Measurements from ENCODE around the gene SLC6A12. TPM values are rescaled to one million over a fixed set of nuclear protein-coding genes. Genes with fewer than 3 reads are reported as not detected.

SLC6A12 gene
- total RNA-seq, 1 experiment from 2014 or later: 0.17 TPM

- Histone ChIP-seq H3K27me3 (ENCODE audit: insufficient read depth, low read length) (no peaks in the 10 kb centered on the region), H3K23ac (ENCODE audit: insufficient read length, low read depth, low read length) (no peak overlapping the region), H3K4ac (ENCODE audit: low read depth, low read length) (no peak overlapping the region), H3K18ac (ENCODE audit: insufficient read length, low read depth, low read length) (no peak overlapping the region), H2AFZ (ENCODE audit: low read length) (no peak overlapping the region), H2AK5ac (ENCODE audit: insufficient read length, low read length) (no peak overlapping the region), H3K79me2 (ENCODE audit: insufficient read depth, low read length) (no peaks in the 10 kb centered on the region), H2BK5ac (ENCODE audit: insufficient read length, low read length) (no peak overlapping the region), H4K8ac (replicated peaks; ENCODE audit: insufficient read length, low read depth, low read length) (no peak overlapping the region), H4K91ac (ENCODE audit: insufficient read length, low read depth, low read length) (no peak overlapping the region), H3K4me2 (ENCODE audit: insufficient read depth, insufficient read length, low read length) (no peak overlapping the region), H3K27ac (ENCODE audit: insufficient read length, low read depth, low read length) (no peak overlapping the region), H2BK20ac (ENCODE audit: low read depth, low read length, poor library complexity, severe bottlenecking) (no peak overlapping the region), H3K56ac (ENCODE audit: insufficient read length, low read depth, low read length) (no peak overlapping the region), H2BK12ac (ENCODE audit: insufficient read length, low read depth, low read length) (no peak overlapping the region), H3K79me1 (ENCODE audit: insufficient read depth, low read depth, low read length, poor library complexity, severe bottlenecking) (no peaks in the 10 kb centered on the region), H2BK15ac (ENCODE audit: low read depth, low read length) (no peak overlapping the region), H3K23me2 (ENCODE audit: insufficient read length, low read depth, low read length, poor library complexity, severe bottlenecking) (no peaks in the 10 kb centered on the region), H3K9me3 (ENCODE audit: control insufficient read depth, low read depth, low read length) (no peaks in the 10 kb centered on the region), H3K14ac (ENCODE audit: insufficient read depth, low read length) (0 out of 2 replicates have a peak overlapping the region, but pooled peaks have one; percentile 19), H4K5ac (ENCODE audit: insufficient read length, low read depth, low read length) (no peak overlapping the region), H3T11ph (ENCODE audit: low read length) (no peak overlapping the region), H2BK120ac (ENCODE audit: low read depth, low read length, poor library complexity, severe bottlenecking) (no peak overlapping the region), H3K9ac (ENCODE audit: extremely low read depth, insufficient read length, low read length) (no peak overlapping the region), H3K4me1 (ENCODE audit: insufficient read depth, low read length) (peaks cover 3% of the 10 kb centered on the region; the same call in 1 of the 2 replicates), H4K20me1 (ENCODE audit: control insufficient read depth, insufficient read depth, insufficient read length) (no peaks in the 10 kb centered on the region)
- Mint-ChIP-seq H3K36me3 (ENCODE audit: insufficient read depth in 1 of 3, low read depth in 3 of 3) (peaks cover 0 to 2% (median 0%) of the 10 kb centered on the region in 3 experiments; a peak in 2 of 7 replicates), H3K9me3 (no peaks in the 10 kb centered on the region), H3K4me3 (no peak overlapping the region), H3K4me1 (peaks cover 24 to 44% of the 10 kb centered on the region in 2 experiments), H3K27ac (no peak overlapping the region), H3K27me3 (ENCODE audit: low read depth) (peaks cover 20% of the 10 kb centered on the region)
- no peak for DNase-seq
- no CpG with 5 or more reads among the region's 26 CpGs for WGBS (ENCODE audit: extremely low coverage, insufficient read length, low lambda C conversion rate)
- no peak for TF ChIP-seq CTCF (conservative IDR thresholded peaks at IDR 0.05)
Measured at GRCh38 chr12:163406-163986, 50.5 kb downstream of the SLC6A12 start.
